ENCODE results near the gene SESN1. TPM values are rescaled to one million over a fixed set of nuclear protein-coding genes. Genes with fewer than 3 reads are reported as not detected.
"Not testable (repeated sequence)": the region's sequence is repeated elsewhere in the genome, so short reads cannot be mapped to it uniquely, and the experiment has no call there.

SESN1 gene
- total RNA-seq, 4 donors from 2014 or later = 32.3 to 104 (median 70.7) TPM

GRCh38 chr6:109118337-109118736 is 23.7 kb upstream of the SESN1 start:
- H3K27ac ChIP-seq = no peak overlapping the region
- intact Hi-C loops (cut with DNase I; ENCODE audit: low total_unique reads) = no loop called here
- no peaks in the 10 kb centered on the region for H3K36me3 ChIP-seq
- H3K4me1 ChIP-seq = peaks cover 0 to 4% of the 10 kb centered on the region in 2 donors
- H3K4me3 ChIP-seq = no peak overlapping the region
- no peak for DNase-seq
- no peaks in the 10 kb centered on the region for H3K27me3 ChIP-seq
- no peaks in the 10 kb centered on the region for H3K9me3 ChIP-seq
- TF ChIP-seq POLR2A (IDR thresholded peaks at IDR 0.05) = no peak
- TF ChIP-seq, protein P1, sequence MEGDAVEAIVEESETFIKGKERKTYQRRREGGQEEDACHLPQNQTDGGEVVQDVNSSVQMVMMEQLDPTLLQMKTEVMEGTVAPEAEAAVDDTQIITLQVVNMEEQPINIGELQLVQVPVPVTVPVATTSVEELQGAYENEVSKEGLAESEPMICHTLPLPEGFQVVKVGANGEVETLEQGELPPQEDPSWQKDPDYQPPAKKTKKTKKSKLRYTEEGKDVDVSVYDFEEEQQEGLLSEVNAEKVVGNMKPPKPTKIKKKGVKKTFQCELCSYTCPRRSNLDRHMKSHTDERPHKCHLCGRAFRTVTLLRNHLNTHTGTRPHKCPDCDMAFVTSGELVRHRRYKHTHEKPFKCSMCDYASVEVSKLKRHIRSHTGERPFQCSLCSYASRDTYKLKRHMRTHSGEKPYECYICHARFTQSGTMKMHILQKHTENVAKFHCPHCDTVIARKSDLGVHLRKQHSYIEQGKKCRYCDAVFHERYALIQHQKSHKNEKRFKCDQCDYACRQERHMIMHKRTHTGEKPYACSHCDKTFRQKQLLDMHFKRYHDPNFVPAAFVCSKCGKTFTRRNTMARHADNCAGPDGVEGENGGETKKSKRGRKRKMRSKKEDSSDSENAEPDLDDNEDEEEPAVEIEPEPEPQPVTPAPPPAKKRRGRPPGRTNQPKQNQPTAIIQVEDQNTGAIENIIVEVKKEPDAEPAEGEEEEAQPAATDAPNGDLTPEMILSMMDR (IDR thresholded peaks at IDR 0.05) = no peak

DNA sequence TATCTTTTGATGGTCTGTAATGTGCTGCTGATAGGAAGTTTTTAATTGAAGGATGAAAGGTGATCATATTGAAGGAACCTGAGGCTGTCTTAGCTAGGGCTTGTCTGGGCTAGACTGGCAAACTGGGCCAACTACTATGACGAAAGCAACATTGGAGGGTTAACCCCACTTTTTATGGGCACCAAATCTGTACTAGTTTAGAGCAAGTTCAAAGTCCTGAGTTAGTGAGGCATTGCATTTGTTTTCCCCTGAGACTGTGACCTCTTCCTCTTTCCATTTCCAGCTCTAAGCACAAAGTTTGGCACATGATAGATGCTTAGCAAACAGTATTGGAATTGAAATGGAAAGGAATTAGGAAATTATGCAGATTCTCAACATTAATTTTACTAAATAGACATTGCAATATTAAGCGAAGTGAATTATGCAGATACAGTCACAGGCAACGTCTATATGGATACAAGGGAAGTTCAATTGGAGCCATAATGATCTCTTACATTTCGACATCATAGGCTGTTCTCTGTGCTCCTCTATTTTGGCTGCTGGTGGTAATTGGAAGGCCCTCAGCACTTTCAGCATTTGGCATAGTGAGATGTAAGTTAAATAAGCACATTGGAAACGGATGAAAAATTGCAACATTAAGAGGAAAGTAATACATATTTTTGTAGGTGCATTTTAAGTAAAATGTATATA is 22.8 kb upstream of the SESN1 start:
- Histone ChIP-seq H3K36me3 (no peaks in the 10 kb centered on the region), H3K9me3 (no peaks in the 10 kb centered on the region), H3K4me3 (no peak overlapping the region), H3K4me1 (peaks cover 0 to 4% of the 10 kb centered on the region in 2 donors), H3K27me3 (no peaks in the 10 kb centered on the region), H3K27ac (no peak overlapping the region)
- DNase-seq = no peak
- TF ChIP-seq, protein P1 (IDR thresholded peaks at IDR 0.05) = no peak
- TF ChIP-seq POLR2A (IDR thresholded peaks at IDR 0.05) = no peak
- intact Hi-C loops (cut with DNase I; ENCODE audit: low total_unique reads) = no loop called here

DNA sequence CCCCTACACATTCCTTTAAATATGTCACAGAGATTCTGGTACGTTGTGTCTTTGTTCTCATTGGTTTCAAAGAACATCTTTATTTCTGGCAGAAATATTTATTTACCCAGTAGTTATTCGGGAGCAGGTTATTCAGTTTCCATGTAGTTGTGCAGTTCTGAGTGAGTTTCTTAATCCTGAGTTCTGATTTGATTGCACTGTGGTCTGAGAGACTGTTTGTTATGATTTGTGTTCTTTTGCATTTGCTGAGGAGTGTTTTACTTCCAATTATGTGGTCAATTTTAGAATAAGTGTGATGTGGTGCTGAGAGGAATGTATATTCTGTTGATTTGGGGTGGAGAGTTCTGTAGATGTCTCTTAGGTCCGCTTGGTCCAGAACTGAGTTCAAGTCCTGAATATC is 18.0 kb upstream of the SESN1 start:
- DNase-seq; H3K27me3 ChIP-seq; H3K9me3 ChIP-seq; H3K4me1 ChIP-seq; intact Hi-C loops (cut with DNase I; ENCODE audit: low total_unique reads); H3K27ac ChIP-seq; H3K4me3 ChIP-seq; H3K36me3 ChIP-seq: not testable (repeated sequence)

DNA sequence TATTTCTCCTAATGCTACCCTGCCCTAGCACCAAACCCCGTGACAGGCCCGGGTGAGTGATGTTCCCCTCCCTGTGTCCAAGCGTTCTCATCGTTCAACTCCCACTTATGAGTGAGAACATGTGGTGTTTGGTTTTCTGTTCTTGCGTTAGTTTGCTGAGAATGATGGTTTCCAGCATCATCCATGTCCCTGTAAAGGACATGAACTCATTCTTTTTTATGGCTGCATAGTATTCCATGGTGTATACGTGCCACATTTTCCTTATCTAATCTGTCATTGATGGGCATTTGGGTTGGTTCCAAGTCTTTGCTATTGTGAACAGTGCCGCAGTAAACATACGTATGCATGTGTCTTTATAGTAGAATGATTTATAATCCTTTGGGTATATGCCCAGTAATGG is 15.0 kb upstream of the SESN1 start:
- H3K4me3 ChIP-seq; H3K4me1 ChIP-seq; DNase-seq; intact Hi-C loops (cut with DNase I; ENCODE audit: low total_unique reads); H3K9me3 ChIP-seq; H3K27ac ChIP-seq; H3K36me3 ChIP-seq; H3K27me3 ChIP-seq: not testable (repeated sequence)

DNA sequence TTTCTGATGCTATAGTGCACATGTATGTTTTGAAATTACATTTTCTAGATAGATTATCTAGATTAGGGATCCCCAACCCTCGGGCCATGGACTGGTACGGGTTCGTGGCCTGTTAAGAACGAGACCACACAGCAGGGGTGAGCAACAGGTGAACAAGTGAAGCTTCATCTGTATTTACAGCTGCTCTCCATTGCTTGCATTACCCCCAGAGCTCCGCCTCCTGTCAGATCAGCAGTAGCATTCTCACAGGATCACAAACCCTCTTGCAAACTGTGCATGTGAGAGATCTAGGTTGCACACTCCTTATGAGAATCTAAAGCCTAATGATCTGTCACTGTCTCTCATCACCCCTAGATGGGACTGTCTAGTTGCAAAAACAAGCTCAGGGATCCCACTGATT is 11.0 kb upstream of the SESN1 start:
- no peaks in the 10 kb centered on the region for H3K36me3 ChIP-seq
- intact Hi-C loops (cut with DNase I; ENCODE audit: low total_unique reads) = no loop called here
- H3K27ac ChIP-seq = no peak overlapping the region
- no peak overlapping the region for H3K4me3 ChIP-seq
- no peak for TF ChIP-seq POLR2A (IDR thresholded peaks at IDR 0.05)
- TF ChIP-seq, protein P1 (IDR thresholded peaks at IDR 0.05) = no peak
- H3K4me1 ChIP-seq = no peaks in the 10 kb centered on the region
- no peak for DNase-seq
- no peaks in the 10 kb centered on the region for H3K27me3 ChIP-seq
- no peaks in the 10 kb centered on the region for H3K9me3 ChIP-seq

DNA sequence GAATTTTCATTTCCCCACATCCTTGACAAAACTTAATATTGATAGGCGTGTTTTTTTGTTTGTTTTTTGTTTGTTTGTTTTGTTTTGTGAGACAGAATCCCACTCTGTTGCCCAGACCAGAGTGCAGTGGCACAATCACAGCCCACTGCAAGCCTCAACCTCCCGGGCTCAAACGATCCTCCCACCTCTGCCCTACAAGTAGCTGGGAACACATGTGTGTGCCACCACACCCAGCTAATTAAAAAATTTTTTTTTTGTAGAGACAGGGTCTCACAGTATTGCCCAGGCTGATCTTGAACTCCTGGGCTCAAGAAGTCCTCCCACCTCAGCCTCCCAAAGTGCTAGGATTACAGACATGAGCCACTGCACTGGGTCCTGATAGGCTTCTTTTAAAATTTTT is 9.9 kb upstream of the SESN1 start:
- Histone ChIP-seq H3K27ac (no peak overlapping the region), H3K4me1 (no peaks in the 10 kb centered on the region), H3K36me3 (no peaks in the 10 kb centered on the region), H3K27me3 (no peaks in the 10 kb centered on the region), H3K4me3 (no peak overlapping the region), H3K9me3 (no peaks in the 10 kb centered on the region)
- intact Hi-C loops (cut with DNase I; ENCODE audit: low total_unique reads) = no loop called here
- TF ChIP-seq POLR2A (IDR thresholded peaks at IDR 0.05) = no peak
- TF ChIP-seq, protein P1 (IDR thresholded peaks at IDR 0.05) = no peak
- DNase-seq = no peak
